CD14-positive monocyte (primary cell): ENCODE results near the gene CDRT4. TPM values are rescaled to one million over a fixed set of nuclear protein-coding genes. Genes with fewer than 3 reads are reported as not detected.

ENCODE experiments used
- DNase-seq, 3 donors: peaks; one replicate each; pipeline ENCODE4 v3.0.0-alpha.2; 2011 to 2022
- H2AFZ ChIP-seq: 2 replicates; pipeline ENCODE4 v1.6.0; 2012; ENCODE audit warnings: mild to moderate bottlenecking, low read depth, low read length, inconsistent platforms; ENCODE audit not compliant: insufficient read depth, poor library complexity, severe bottlenecking
- H3K27ac ChIP-seq, 2 donors: 1 replicate in 1 of 2; 2 replicates in 1 of 2; pipeline ENCODE4 v1.5.1; 2012 to 2013; ENCODE audit warnings: low read length in 2 of 2, control low read depth in 1 of 2, inconsistent platforms in 1 of 2, low read depth in 1 of 2, mild to moderate bottlenecking in 1 of 2
- H3K27me3 ChIP-seq, 2 donors: one replicate each; pipeline versions ENCODE4 v1.6.0 to v1.6.1; 2011 to 2013; ENCODE audit warnings: low read length in 2 of 2; ENCODE audit not compliant: control insufficient read depth in 2 of 2, insufficient read depth in 2 of 2
- H3K36me3 ChIP-seq, 2 donors: replicated peaks in 1 of 2; 1 replicate in 1 of 2; 2 replicates in 1 of 2; pipeline versions ENCODE4 v1.5.1 to v1.6.1; 2012 to 2013; ENCODE audit warnings: low read length in 2 of 2, control low read depth in 1 of 2, inconsistent platforms in 1 of 2, mild to moderate bottlenecking in 1 of 2; ENCODE audit not compliant: insufficient read depth in 2 of 2, control insufficient read depth in 1 of 2
- H3K4me1 ChIP-seq, 2 donors: 1 replicate in 1 of 2; 2 replicates in 1 of 2; pipeline versions ENCODE4 v1.5.1 to v1.6.1; 2012 to 2013; ENCODE audit warnings: low read length in 2 of 2, control low read depth in 1 of 2, inconsistent platforms in 1 of 2, mild to moderate bottlenecking in 1 of 2, moderate library complexity in 1 of 2; ENCODE audit not compliant: insufficient read depth in 2 of 2, control insufficient read depth in 1 of 2
- H3K4me2 ChIP-seq: replicated peaks from 2 replicates; pipeline ENCODE3; 2012; ENCODE audit warnings: low read length, moderate library complexity, mild to moderate bottlenecking; ENCODE audit not compliant: poor library complexity, severe bottlenecking; ENCODE audit errors: extremely low read depth
- H3K4me3 ChIP-seq, 3 experiments: fragments of 200-600 bp in 1 of 3; sonication (generic) in 1 of 3; replicated peaks in 1 of 3; 1 replicate in 2 of 3; 2 replicates in 1 of 3; pipeline ENCODE4 v1.5.1; 2011 to 2013; ENCODE audit warnings: low read length in 3 of 3, mild to moderate bottlenecking in 3 of 3, control low read depth in 2 of 3, low read depth in 2 of 3, inconsistent platforms in 1 of 3, moderate library complexity in 1 of 3
- H3K79me2 ChIP-seq: 2 replicates; pipeline ENCODE4 v1.6.0; 2012; ENCODE audit warnings: mild to moderate bottlenecking, control low read depth, inconsistent platforms, low read length, moderate library complexity; ENCODE audit not compliant: insufficient read depth
- H3K9ac ChIP-seq: 2 replicates; pipeline ENCODE4 v1.6.0; 2017; ENCODE audit warnings: low read length, mild to moderate bottlenecking; ENCODE audit not compliant: insufficient read depth, poor library complexity, severe bottlenecking
- H3K9me3 ChIP-seq, 2 donors: replicated peaks in 1 of 2; 1 replicate in 1 of 2; 2 replicates in 1 of 2; pipeline versions ENCODE4 v1.5.1 to v1.6.1; 2012 to 2013; ENCODE audit warnings: low read length in 2 of 2, control low read depth in 1 of 2; ENCODE audit not compliant: control insufficient read depth in 1 of 2, insufficient read depth in 1 of 2
- H4K20me1 ChIP-seq: 2 replicates; pipeline ENCODE4 v1.6.0; 2012; ENCODE audit warnings: mild to moderate bottlenecking, low read length, control low read depth, moderate library complexity; ENCODE audit not compliant: insufficient read depth
- H3K27ac Mint-ChIP-seq, 7 donors: one replicate each; pipeline ENCODE4 v1.8.0; 2020; ENCODE audit warnings: mild to moderate bottlenecking in 7 of 7, mixed read lengths in 7 of 7, moderate library complexity in 6 of 7, inconsistent platforms in 2 of 7
- H3K27me3 Mint-ChIP-seq, 3 donors: one replicate each; pipeline ENCODE4 v1.8.0; 2021 to 2022; ENCODE audit warnings: low read depth in 3 of 3, mild to moderate bottlenecking in 3 of 3, mixed read lengths in 3 of 3, moderate library complexity in 3 of 3, inconsistent platforms in 1 of 3
- H3K36me3 Mint-ChIP-seq, 2 donors: one replicate each; pipeline ENCODE4 v1.8.0; 2020; ENCODE audit warnings: mixed read lengths in 2 of 2, inconsistent platforms in 1 of 2, mild to moderate bottlenecking in 1 of 2
- H3K4me1 Mint-ChIP-seq: one replicate; pipeline ENCODE4 v1.8.0; 2020; ENCODE audit warnings: mild to moderate bottlenecking, mixed read lengths
- H3K4me3 Mint-ChIP-seq, 2 donors: one replicate each; pipeline ENCODE4 v1.8.0; 2020; ENCODE audit warnings: mild to moderate bottlenecking in 2 of 2, mixed read lengths in 2 of 2, moderate library complexity in 1 of 2
- H3K9me3 Mint-ChIP-seq, 7 donors: one replicate each; pipeline ENCODE4 v1.8.0; 2020 to 2022; ENCODE audit warnings: mixed read lengths in 7 of 7, mild to moderate bottlenecking in 6 of 7, moderate library complexity in 6 of 7, inconsistent platforms in 2 of 7
- WGBS: methylation state at CpG from one replicate; pipeline ENCODE4 v1.1.5; 2013; ENCODE audit warnings: missing lambda C conversion rate; ENCODE audit not compliant: insufficient coverage; 5-methylcytosine and 5-hydroxymethylcytosine counted together
- intact Hi-C, 2 donors: fragments of 100-400 bp; cut with micrococcal nuclease; formaldehyde crosslinking; loops; one replicate each; pipeline versions ENCODE4 v1.15.0 to v1.15.1; 2023
- polyA plus RNA-seq, 3 donors: library from polyadenylated mRNA; depleted of rRNA in 1 of 3; unstranded in 2 of 3; stranded (reverse) in 1 of 3; fragments of 300-500 nt in 2 of 3; fragments of >200 nt in 1 of 3; fragmentation: Illumina TruSeq in 2 of 3; gene quantifications; 1 replicate in 2 of 3; 2 replicates in 1 of 3; pipeline ENCODE4 v1.2.3, GENCODE V29; 2012 to 2021
- TF ChIP-seq, protein P1 (sequence below): fragments of 200-600 bp; IDR thresholded peaks from one replicate; pipeline ENCODE4 v1.8.0; 2022; ENCODE audit warnings: antibody characterized with exemption, mild to moderate bottlenecking

The CDRT4 gene
- polyA plus RNA-seq, 3 donors, result 0.34 to 0.71 TPM; not detected in 1

DNA sequence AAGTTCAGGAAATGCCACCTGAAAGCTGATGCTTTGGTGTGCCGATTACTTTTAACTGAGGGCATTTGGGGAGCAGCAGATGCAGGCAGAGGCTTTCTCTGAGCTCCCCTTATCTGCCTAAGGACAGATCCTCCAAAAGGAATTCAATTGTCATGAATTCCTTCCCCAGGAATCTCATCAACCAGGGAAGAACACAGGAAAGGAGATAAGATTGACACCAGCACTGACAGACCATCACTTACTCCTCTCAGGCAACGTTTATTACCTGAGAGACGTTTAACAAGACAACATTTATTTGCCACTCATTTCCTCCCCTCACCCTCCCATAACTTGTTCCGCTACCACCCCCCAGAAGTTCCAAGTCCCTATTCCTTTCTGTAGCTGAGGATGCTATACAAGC is 17.6 kb upstream of the CDRT4 start:
- H3K27me3 ChIP-seq, result no peaks in the 10 kb centered on the region
- no peaks in the 10 kb centered on the region for H4K20me1 ChIP-seq
- intact Hi-C loops, result no loop called here
- H3K27ac Mint-ChIP-seq, result no peak overlapping the region
- no peak overlapping the region for H3K27ac ChIP-seq
- H3K9ac ChIP-seq, result no peak overlapping the region
- no peak overlapping the region for H3K4me3 Mint-ChIP-seq
- H3K4me1 Mint-ChIP-seq, result peaks cover 2% of the 10 kb centered on the region
- no peak overlapping the region for H3K4me3 ChIP-seq
- no peak for DNase-seq
- no peak overlapping the region for H2AFZ ChIP-seq
- peaks cover 0 to 5% (median 0%) of the 10 kb centered on the region in 3 donors for H3K27me3 Mint-ChIP-seq
- peaks cover 0 to 3% of the 10 kb centered on the region in 2 donors for H3K9me3 ChIP-seq
- H3K4me2 ChIP-seq, result no peak overlapping the region
- peaks cover 0 to 4% (median 2%) of the 10 kb centered on the region in 7 donors for H3K9me3 Mint-ChIP-seq
- TF ChIP-seq, protein P1, sequence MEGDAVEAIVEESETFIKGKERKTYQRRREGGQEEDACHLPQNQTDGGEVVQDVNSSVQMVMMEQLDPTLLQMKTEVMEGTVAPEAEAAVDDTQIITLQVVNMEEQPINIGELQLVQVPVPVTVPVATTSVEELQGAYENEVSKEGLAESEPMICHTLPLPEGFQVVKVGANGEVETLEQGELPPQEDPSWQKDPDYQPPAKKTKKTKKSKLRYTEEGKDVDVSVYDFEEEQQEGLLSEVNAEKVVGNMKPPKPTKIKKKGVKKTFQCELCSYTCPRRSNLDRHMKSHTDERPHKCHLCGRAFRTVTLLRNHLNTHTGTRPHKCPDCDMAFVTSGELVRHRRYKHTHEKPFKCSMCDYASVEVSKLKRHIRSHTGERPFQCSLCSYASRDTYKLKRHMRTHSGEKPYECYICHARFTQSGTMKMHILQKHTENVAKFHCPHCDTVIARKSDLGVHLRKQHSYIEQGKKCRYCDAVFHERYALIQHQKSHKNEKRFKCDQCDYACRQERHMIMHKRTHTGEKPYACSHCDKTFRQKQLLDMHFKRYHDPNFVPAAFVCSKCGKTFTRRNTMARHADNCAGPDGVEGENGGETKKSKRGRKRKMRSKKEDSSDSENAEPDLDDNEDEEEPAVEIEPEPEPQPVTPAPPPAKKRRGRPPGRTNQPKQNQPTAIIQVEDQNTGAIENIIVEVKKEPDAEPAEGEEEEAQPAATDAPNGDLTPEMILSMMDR, result no peak
- no CpG with 5 or more reads among the region's 4 CpGs for WGBS
- no peaks in the 10 kb centered on the region for H3K79me2 ChIP-seq
- no peaks in the 10 kb centered on the region for H3K36me3 Mint-ChIP-seq
- H3K36me3 ChIP-seq, result no peaks in the 10 kb centered on the region
- H3K4me1 ChIP-seq, result no peaks in the 10 kb centered on the region

DNA sequence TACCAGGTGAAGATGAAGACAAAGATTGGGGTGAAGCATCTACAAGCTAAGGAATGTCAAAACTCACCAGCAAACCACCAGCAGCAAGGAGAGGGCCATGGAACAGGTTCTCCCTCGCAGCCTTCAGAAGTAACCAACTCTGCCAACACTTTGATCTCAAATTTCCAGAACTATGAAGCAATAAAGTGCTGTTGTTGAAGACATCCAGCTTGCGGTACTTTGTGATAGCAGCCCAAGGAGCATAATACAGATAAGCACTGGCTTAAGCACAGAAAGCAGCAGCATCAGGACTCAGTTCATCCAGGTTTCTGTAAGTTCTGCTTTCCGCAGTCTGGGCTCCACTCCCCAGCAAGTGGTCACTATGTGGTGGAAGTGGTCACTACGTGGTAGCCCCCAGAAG is 16.0 kb upstream of the CDRT4 start:
- no peak overlapping the region for H3K27ac Mint-ChIP-seq
- WGBS, result no CpG with 5 or more reads among the region's 4 CpGs
- H3K9me3 Mint-ChIP-seq, result peaks cover 0 to 2% (median 0%) of the 10 kb centered on the region in 7 donors
- Histone ChIP-seq H4K20me1 (no peaks in the 10 kb centered on the region), H3K79me2 (no peaks in the 10 kb centered on the region), H3K4me3 (no peak overlapping the region), H3K4me1 (no peaks in the 10 kb centered on the region), H3K27ac (no peak overlapping the region), H3K36me3 (no peaks in the 10 kb centered on the region), H2AFZ (no peak overlapping the region), H3K4me2 (no peak overlapping the region), H3K27me3 (no peaks in the 10 kb centered on the region), H3K9me3 (no peaks in the 10 kb centered on the region), H3K9ac (no peak overlapping the region)
- no peak overlapping the region for H3K4me3 Mint-ChIP-seq
- intact Hi-C loops, result no loop called here
- H3K4me1 Mint-ChIP-seq, result peaks cover 2% of the 10 kb centered on the region
- H3K27me3 Mint-ChIP-seq, result peaks cover 0 to 5% (median 0%) of the 10 kb centered on the region in 3 donors
- no peaks in the 10 kb centered on the region for H3K36me3 Mint-ChIP-seq
- DNase-seq, result no peak
- TF ChIP-seq, protein P1, result no peak
